Colonic mucosa (tissue), 4 donors: ENCODE measurements around the gene SLC25A13. TPM values are rescaled to one million over a fixed set of nuclear protein-coding genes. Genes with fewer than 3 reads are reported as not detected.

Experiments
- DNase-seq: peaks from one replicate; pipeline ENCODE4 v3.0.0-alpha.2; 2020
- H3K27ac ChIP-seq: fragments of 200-600 bp; one replicate; pipeline ENCODE4 v1.8.0; 2021
- H3K27me3 ChIP-seq: fragments of 200-600 bp; one replicate; pipeline ENCODE4 v1.8.0; 2021
- H3K36me3 ChIP-seq: fragments of 200-600 bp; one replicate; pipeline ENCODE4 v1.8.0; 2021
- H3K4me1 ChIP-seq: fragments of 200-600 bp; one replicate; pipeline ENCODE4 v1.8.0; 2021; ENCODE audit warnings: mild to moderate bottlenecking
- H3K4me3 ChIP-seq: fragments of 200-600 bp; one replicate; pipeline ENCODE4 v1.8.0; 2021
- H3K9ac ChIP-seq, 2 donors: one replicate each; pipeline ENCODE4 v1.7.0; 2013; ENCODE audit warnings: control low read depth in 2 of 2, low read depth in 2 of 2, low read length in 2 of 2
- H3K9me3 ChIP-seq: fragments of 200-600 bp; one replicate; pipeline ENCODE4 v1.8.0; 2021
- CTCF ChIP-seq: fragments of 200-600 bp; IDR thresholded peaks from one replicate; pipeline ENCODE4 v1.8.0; 2022; ENCODE audit warnings: antibody characterized with exemption, mild to moderate bottlenecking
- intact Hi-C: fragments of 100-400 bp; cut with DNase I; formaldehyde crosslinking; loops from one replicate; pipeline ENCODE4 v1.14.1; 2022
- total RNA-seq, 2 donors: library from RNA; stranded (reverse); fragmentation: NEBNext Ultra II Directional in 1 of 2; extraction: Animal tissue kit (Norgen Biotek cat#: 25700) in 1 of 2; gene quantifications; one replicate each; pipeline ENCODE4 v1.2.1, GENCODE V29; 2021
- donor health status: healthy.
- donor health status: DM: no; HTN: no; CAD: no.
- donor health status: DM: no; HTN: no; CAD: no.

SLC25A13 gene
- total RNA-seq, 2 donors from 2014 or later = 36.4 to 45.2 TPM

DNA sequence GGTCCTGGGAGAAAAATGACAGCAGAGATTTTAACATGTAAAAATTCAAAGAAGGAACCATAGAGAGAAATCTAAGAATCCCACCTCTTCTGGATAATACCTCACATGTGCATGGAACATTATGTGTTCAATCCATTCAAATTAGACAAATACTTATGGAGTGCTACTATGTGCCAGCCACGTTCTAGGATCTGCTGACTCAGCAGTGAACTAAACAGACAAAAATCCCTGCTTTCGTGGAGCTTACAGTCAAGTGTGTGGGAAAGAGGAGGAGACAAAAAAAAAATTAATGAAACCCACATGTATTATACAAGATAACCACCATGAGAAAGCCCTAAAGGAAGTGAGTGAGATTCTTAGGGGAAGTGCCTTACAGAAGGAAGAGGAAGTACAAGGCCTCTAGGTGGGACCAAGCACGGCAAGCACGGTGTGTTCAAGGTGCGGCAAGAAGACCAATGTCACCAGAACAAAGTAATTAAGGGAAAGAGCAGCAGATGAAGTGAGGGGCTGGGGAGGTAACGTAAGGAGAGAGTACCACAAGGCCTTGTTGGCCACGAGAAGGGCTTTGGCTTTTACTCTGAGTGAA, 71.0 kb downstream of the SLC25A13 start:
- intact Hi-C loops = no loop called here
- Histone ChIP-seq H3K27ac (no peak overlapping the region), H3K9ac (no peak overlapping the region), H3K4me1 (no peaks in the 10 kb centered on the region), H3K4me3 (no peak overlapping the region), H3K27me3 (no peaks in the 10 kb centered on the region), H3K36me3 (no peaks in the 10 kb centered on the region), H3K9me3 (no peaks in the 10 kb centered on the region)
- no peak for TF ChIP-seq CTCF
- no peak for DNase-seq

- no peaks in the 10 kb centered on the region for H3K9me3 ChIP-seq
- no peaks in the 10 kb centered on the region for H3K36me3 ChIP-seq
- no peaks in the 10 kb centered on the region for H3K4me1 ChIP-seq
- no peak overlapping the region for H3K9ac ChIP-seq
- no peak overlapping the region for H3K4me3 ChIP-seq
- H3K27me3 ChIP-seq = no peaks in the 10 kb centered on the region
- intact Hi-C loops = no loop called here
- no peak for TF ChIP-seq CTCF
- no peak for DNase-seq
- no peak overlapping the region for H3K27ac ChIP-seq
Measured at GRCh38 chr7:96248405-96248804, 73.5 kb downstream of the SLC25A13 start.

DNA sequence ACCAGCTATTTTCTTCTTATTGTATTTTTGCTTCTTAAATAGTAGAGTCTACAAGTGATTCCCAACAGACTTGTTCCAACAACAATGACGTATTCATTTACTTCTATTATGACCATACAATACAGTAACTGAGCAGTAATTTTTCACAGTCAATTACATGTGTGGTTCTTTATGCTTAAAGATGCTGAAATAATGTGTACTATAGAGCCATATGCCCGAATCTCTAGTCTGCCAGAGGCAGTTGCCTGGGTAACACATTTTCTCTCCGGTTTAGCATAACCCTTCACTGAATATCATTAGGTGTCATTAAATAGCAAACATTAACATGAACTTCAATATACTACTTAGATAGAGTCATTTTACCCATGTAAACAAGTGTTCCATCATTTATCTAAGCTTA, 75.0 kb downstream of the SLC25A13 start:
- TF ChIP-seq CTCF = no peak
- Histone ChIP-seq H3K4me1 (no peaks in the 10 kb centered on the region), H3K4me3 (no peak overlapping the region), H3K9ac (no peak overlapping the region), H3K27ac (no peak overlapping the region), H3K27me3 (no peaks in the 10 kb centered on the region), H3K36me3 (no peaks in the 10 kb centered on the region), H3K9me3 (no peaks in the 10 kb centered on the region)
- intact Hi-C loops = no loop called here
- DNase-seq = no peak

GRCh38 chr7:96244992-96245292, 77.0 kb downstream of the SLC25A13 start:
- no peak for TF ChIP-seq CTCF
- Histone ChIP-seq H3K4me3 (no peak overlapping the region), H3K27me3 (no peaks in the 10 kb centered on the region), H3K27ac (no peak overlapping the region), H3K9ac (no peak overlapping the region), H3K4me1 (no peaks in the 10 kb centered on the region), H3K36me3 (no peaks in the 10 kb centered on the region), H3K9me3 (no peaks in the 10 kb centered on the region)
- DNase-seq = no peak
- intact Hi-C loops = no loop called here

DNA sequence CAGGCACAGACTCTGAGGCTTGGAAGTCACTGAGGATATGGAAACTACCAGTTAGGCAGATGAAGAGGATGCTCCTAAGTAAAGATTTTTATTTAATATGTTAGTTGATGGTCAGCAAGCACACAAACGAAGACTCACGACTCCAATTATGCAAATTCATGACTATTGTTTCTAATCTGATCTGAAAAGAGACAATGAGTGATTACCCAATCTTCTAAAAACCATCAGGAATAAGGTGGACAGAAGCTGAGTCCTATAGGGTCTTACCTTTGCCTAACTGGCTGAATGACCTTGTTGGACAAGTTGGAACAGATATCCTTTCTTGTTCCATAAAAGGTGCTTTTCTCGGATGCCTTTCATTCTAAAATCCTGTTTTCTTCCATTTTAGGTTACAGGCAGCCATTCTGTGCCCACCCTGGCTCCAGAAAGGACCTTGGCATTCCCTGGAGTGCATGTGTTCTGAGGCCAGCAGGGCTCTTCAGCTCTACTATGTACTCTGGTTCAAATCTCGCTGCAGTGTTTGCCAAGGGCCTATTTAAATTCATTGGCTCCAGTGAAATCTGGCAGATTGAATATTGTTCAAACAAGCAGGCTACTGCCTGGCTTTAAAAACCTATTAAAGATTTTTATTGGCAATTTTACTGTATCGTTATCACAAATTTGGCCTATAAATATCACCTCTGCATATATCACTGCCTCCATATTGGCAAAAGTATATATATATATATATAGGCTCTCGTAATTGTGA, 77.5 kb downstream of the SLC25A13 start:
- H3K4me1 ChIP-seq = no peaks in the 10 kb centered on the region
- no peaks in the 10 kb centered on the region for H3K36me3 ChIP-seq
- no peak overlapping the region for H3K27ac ChIP-seq
- no peaks in the 10 kb centered on the region for H3K27me3 ChIP-seq
- intact Hi-C loops = no loop called here
- no peak for TF ChIP-seq CTCF
- no peak overlapping the region for H3K4me3 ChIP-seq
- no peak overlapping the region for H3K9ac ChIP-seq
- DNase-seq = no peak
- no peaks in the 10 kb centered on the region for H3K9me3 ChIP-seq
